Osteocyte (in vitro differentiated cells): ENCODE data around the gene ACTG1. TPM values are rescaled to one million over a fixed set of nuclear protein-coding genes. Genes with fewer than 3 reads are reported as not detected.

Experiments used
- DNase-seq: peaks from one replicate; pipeline ENCODE4 v3.0.0; 2021; ENCODE audit warnings: mixed read lengths; ENCODE audit not compliant: unreplicated experiment; ENCODE audit errors: extremely low spot score
- H3K27ac Mint-ChIP-seq: one replicate; pipeline ENCODE4 v1.8.0; 2021; ENCODE audit warnings: mild to moderate bottlenecking, mixed read lengths; ENCODE audit not compliant: unreplicated experiment
- H3K27me3 Mint-ChIP-seq: one replicate; pipeline ENCODE4 v1.8.0; 2021; ENCODE audit warnings: mixed read lengths; ENCODE audit not compliant: unreplicated experiment
- H3K36me3 Mint-ChIP-seq: one replicate; pipeline ENCODE4 v1.8.0; 2021; ENCODE audit warnings: mixed read lengths; ENCODE audit not compliant: unreplicated experiment
- H3K4me1 Mint-ChIP-seq: one replicate; pipeline ENCODE4 v1.8.0; 2021; ENCODE audit warnings: mixed read lengths; ENCODE audit not compliant: unreplicated experiment
- H3K4me3 Mint-ChIP-seq: one replicate; pipeline ENCODE4 v1.8.0; 2021; ENCODE audit warnings: mild to moderate bottlenecking, moderate library complexity, mixed read lengths; ENCODE audit not compliant: unreplicated experiment
- H3K9me3 Mint-ChIP-seq: one replicate; pipeline ENCODE4 v1.8.0; 2021; ENCODE audit warnings: mixed read lengths; ENCODE audit not compliant: unreplicated experiment
- total RNA-seq: library from RNA; stranded (reverse); gene quantifications from 2 replicates; pipeline ENCODE4 v1.2.1, GENCODE V29; 2021
- TF ChIP-seq, protein P1 (sequence below): fragments of 200-600 bp; sonication (generic); IDR thresholded peaks from 2 replicates; pipeline ENCODE4 v1.5.0; 2021; ENCODE audit warnings: antibody characterized with exemption, mild to moderate bottlenecking, moderate library complexity

Gene ACTG1
- total RNA-seq, 1 donor from 2014 or later = 4,267 TPM

- Mint-ChIP-seq H3K36me3 (peaks cover 19% of the 10 kb centered on the region), H3K4me3 (no peak overlapping the region), H3K4me1 (peaks cover 3% of the 10 kb centered on the region), H3K9me3 (no peaks in the 10 kb centered on the region), H3K27ac (no peak overlapping the region), H3K27me3 (no peaks in the 10 kb centered on the region)
- TF ChIP-seq, protein P1, sequence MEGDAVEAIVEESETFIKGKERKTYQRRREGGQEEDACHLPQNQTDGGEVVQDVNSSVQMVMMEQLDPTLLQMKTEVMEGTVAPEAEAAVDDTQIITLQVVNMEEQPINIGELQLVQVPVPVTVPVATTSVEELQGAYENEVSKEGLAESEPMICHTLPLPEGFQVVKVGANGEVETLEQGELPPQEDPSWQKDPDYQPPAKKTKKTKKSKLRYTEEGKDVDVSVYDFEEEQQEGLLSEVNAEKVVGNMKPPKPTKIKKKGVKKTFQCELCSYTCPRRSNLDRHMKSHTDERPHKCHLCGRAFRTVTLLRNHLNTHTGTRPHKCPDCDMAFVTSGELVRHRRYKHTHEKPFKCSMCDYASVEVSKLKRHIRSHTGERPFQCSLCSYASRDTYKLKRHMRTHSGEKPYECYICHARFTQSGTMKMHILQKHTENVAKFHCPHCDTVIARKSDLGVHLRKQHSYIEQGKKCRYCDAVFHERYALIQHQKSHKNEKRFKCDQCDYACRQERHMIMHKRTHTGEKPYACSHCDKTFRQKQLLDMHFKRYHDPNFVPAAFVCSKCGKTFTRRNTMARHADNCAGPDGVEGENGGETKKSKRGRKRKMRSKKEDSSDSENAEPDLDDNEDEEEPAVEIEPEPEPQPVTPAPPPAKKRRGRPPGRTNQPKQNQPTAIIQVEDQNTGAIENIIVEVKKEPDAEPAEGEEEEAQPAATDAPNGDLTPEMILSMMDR = no peak
- no peak for DNase-seq
Observed at GRCh38 chr17:81544281-81544974, 31.8 kb upstream of the ACTG1 start.

- H3K36me3 Mint-ChIP-seq = peaks cover 13% of the 10 kb centered on the region
- no peak overlapping the region for H3K4me3 Mint-ChIP-seq
- no peak overlapping the region for H3K27ac Mint-ChIP-seq
- no peak for DNase-seq
- H3K9me3 Mint-ChIP-seq = no peaks in the 10 kb centered on the region
- H3K27me3 Mint-ChIP-seq = no peaks in the 10 kb centered on the region
- TF ChIP-seq, protein P1 = no peak
- peaks cover 2% of the 10 kb centered on the region for H3K4me1 Mint-ChIP-seq
Observed at GRCh38 chr17:81543756-81544155, 31.2 kb upstream of the ACTG1 start.

DNA sequence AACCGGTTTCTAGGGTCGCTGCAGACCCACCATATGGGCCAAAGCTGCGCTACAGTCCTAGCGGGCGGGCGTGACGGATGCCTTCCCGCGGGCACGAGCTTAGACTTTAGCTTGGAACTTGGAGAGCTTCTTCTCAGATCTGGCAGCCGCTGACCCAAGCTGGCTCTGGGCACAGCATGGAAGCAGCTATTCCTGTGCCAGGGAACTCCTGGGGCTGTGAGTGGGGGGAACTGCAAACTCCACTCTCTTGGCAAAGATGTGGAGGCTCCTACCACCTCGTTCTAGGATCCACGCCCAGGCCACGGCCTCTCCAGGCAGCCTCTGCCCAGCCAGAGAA, 30.7 kb upstream of the ACTG1 start:
- H3K4me3 Mint-ChIP-seq = no peak overlapping the region

GRCh38 chr17:81542431-81543338, 30.1 kb upstream of the ACTG1 start:
- no peaks in the 10 kb centered on the region for H3K27me3 Mint-ChIP-seq
- peaks cover 19% of the 10 kb centered on the region for H3K36me3 Mint-ChIP-seq
- no peak for DNase-seq
- no peak overlapping the region for H3K4me3 Mint-ChIP-seq
- no peaks in the 10 kb centered on the region for H3K9me3 Mint-ChIP-seq
- peaks cover 2% of the 10 kb centered on the region for H3K4me1 Mint-ChIP-seq
- TF ChIP-seq, protein P1 = no peak
- H3K27ac Mint-ChIP-seq = no peak overlapping the region

More for the DNA sequence above, 30.7 kb upstream of the ACTG1 start:
- peaks cover 15% of the 10 kb centered on the region for H3K36me3 Mint-ChIP-seq
- TF ChIP-seq, protein P1 = no peak
- DNase-seq = no peak
- no peaks in the 10 kb centered on the region for H3K27me3 Mint-ChIP-seq
- no peak overlapping the region for H3K27ac Mint-ChIP-seq
- H3K4me1 Mint-ChIP-seq = peaks cover 2% of the 10 kb centered on the region
- no peaks in the 10 kb centered on the region for H3K9me3 Mint-ChIP-seq

DNA sequence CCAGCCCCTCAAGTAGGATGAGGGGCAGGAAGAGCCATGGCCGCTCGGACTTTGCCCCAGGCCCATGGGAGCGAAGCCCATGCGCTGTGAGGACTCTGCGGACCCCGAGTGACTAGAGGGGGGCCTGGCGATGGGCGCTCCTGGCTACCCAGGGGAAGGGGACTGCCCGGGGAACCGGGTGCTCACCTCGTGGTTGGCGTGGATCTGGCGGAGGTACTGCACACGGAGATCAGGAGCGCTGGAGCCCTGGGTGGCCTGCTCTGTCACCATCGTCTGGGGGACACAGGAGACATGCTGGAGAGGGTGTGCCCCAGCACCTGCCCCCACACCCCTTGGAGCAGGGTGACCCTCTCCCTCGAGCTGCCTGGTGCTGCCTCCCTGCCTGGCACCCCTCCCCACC, 28.5 kb upstream of the ACTG1 start:
- Mint-ChIP-seq H3K27ac (no peak overlapping the region), H3K9me3 (no peaks in the 10 kb centered on the region), H3K27me3 (no peaks in the 10 kb centered on the region), H3K4me3 (no peak overlapping the region), H3K36me3 (peaks cover 15% of the 10 kb centered on the region), H3K4me1 (peaks cover 2% of the 10 kb centered on the region)
- TF ChIP-seq, protein P1 = no peak
- no peak for DNase-seq
